ENCODE results near the gene DLST.

The DLST gene

DNA sequence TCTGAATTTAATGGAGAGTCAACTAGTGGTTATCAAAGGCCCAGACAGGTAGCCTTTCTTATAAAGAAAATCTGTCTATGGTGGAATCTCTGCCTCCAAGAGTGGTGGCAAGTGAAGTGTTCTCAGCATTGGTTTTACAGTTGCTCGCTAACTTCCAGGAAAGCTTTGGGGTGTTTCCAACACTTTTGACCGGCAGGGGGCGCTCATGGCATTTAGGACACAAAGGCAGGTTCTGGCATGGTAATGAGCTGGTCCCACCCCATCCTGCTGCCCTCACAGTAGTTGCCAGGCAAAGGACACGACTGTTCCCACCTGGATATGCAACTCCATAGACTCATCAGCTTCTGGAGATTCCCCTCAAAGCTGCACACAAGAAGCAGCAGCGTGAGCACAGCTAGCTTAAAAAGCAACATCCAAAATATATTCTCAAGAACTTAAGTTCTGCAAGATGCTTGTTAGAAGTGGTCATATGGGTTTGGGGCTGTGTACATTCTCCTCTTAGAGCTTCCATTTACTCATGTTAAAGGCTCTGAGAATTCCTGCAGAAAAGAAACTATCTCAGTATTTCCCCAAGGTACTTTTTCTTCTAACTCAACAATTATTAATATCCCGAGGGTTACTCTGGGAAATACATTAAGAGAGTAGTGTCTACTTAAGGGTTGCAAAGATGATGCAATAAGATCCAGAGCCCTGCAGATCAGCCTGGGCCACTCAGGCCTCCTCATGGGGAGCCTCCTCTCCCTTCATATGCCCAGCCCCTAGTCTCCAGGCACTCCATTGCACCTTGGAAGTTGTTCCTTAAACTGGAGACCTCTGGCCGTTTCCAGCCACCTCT lies 20.6 kb upstream of the DLST start:
- peak; percentile 89 for DNase-seq (ENCODE audit: low spot score)

DNA sequence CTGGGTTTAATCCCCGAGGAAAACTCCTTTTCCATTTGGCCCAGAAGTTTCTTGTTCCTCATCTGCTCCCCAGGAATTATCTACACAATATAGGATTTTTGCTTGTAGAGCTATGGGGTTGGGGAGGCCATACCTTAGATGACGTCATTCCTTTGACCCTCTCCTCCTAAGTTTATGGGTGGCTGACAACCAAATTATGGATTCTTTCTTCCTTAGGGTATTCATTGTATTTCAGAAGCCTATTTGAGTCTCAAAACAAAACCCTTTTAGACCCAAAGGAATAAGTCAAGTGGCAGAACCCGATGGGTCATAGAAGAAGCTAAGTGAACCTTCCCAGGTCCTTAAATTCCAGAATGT lies 20.0 kb upstream of the DLST start:
- no peak for DNase-seq (ENCODE audit: low spot score)

DNA sequence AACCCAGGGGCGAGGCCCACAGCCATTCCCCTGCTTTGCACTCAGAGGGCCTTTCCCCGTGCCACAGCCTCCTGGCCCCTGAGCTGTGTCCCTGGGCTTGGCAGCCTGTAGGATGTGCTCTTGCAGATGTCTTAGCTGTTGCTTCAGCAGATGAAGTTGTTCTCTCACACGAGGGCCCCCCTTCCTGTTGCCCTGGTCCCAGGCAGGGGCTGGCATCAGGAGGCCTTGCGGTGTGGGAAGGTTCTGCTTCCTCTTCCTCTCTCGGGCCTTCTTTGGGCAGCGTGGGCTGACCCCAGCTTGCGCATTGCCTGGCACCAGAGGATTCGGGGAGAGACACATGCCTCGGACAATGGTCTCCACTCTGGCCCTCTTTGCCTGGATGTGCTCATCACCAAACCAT lies 18.4 kb upstream of the DLST start:
- no peak for DNase-seq (ENCODE audit: low spot score)

DNA sequence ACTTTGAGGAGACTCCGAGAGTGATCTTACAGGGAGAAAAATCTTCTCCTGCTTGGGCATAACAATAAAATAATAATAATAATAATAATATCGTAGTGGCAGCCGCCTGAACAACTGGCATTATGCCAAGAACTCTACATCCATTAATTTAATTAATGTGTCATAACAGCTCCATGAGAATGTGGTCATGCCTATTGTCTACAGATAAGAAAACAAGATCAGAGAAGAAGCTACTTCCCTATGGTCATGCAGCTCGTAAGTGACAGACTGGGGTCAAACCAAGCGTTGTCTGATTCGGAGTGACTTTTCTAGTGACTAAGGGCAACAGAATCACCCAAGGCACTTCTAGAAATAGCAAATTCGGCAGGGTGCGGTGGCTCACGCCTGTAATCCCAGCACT lies 17.5 kb upstream of the DLST start:
- no peak for DNase-seq (ENCODE audit: low spot score)

DNA sequence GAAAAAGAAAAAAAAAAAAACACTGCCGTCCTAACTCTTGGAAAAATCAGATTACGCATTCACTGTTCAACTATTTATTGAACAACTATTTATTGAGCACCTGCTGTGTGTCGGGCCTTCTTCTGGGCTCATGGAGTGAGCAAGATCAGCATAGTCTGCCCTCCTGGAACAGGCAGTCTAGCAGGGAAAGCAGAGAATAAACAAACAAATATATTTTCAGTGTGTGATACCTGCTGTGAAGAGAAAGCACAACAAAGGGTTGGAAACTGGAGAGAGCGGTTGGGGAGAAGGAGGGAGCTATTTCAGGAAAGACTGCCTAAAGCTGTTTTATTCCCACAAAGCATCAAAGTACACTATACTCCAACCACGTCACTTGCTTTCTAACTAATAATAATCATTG lies 16.6 kb upstream of the DLST start:
- no peak for DNase-seq (ENCODE audit: low spot score)

DNA sequence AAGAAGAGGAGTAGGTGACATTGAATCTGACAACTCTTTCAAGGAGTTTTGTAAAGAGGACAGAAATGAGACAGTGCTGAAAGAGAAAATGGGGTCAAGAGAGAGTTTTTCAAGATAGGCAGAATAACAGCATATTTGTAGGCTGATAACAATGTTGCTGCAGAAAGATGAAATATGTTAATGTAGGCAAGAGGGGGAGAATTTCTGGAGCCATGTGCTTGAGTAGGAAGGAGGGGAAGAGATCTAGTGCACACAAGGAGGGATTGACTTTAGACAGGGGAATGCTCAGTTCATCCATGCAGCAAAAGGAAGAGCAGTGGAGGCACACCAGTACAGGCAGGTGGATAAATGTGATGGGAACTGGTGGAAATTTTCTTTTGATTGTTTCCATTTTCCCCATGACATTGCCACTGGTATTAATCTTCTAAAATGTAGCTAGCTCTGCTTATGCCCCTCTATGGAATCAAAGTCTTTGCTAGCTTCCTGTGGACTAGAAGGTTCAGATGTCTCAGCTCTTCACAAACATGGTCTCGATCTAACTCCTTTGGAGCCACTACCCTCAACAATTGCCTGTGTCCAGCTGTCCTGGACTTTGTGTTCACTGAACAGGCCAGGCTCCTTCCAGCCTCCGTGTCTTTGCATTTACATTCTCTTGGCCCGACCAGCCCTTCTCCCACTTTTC lies 14.9 kb upstream of the DLST start:
- no peak for DNase-seq (ENCODE audit: low spot score)

DNA sequence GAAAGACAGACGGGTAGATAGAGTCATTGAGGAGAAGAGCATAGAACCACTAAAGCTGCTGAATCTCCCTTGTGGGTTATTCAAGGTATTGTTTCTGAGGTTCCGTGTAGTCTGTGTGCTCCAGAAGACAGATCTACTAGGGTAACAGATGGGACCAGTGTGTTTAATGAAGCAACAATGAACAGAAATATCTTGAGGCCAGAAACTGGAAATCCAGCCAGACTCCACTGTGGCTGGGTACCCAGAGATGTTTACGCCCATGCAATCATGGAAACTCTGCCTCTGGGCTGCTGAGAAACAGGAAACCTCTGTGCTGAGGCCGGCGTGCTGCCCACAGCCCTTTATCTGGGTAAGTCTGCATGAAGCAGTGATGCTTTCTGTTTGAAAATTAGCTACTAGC lies 14.0 kb upstream of the DLST start:
- DNase-seq (ENCODE audit: low spot score): no peak

DNA sequence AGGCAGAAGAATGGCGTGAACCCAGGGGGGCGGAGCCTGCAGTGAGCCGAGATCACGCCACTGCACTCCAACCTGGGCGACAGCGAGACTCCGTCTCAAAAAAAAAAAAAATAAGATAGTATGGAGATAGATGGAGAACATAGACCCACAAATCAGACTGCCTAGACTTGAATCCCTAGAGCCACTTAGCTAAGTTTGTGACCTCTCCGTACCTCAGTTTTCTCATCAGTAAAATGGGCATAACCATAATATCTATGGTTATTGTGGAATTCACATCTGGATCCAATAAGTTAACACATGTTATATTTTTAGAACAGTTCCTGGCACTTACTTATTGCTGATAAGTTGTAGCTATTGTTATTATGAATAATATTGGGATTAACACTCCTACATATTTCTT lies 13.0 kb upstream of the DLST start:
- no peak for DNase-seq (ENCODE audit: low spot score)

DNA sequence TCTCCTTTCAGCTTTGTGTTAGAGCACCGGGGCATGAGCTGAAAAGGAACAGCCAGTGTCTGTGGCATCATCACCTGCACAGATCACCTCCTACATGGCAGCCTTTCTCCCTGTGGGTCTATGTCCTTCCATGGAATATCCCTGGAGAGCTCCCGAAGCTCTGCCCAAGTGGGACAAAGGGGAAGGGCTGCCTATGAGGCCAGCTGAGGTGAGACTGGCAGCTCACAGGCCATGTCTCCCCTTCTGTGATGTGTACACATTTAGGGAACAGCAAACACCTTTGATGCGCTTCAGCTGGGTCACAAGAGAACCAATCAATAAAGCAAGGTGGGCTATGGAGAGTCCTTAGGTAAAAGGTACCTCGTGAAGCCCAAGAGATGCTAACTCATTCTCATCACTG lies 9.9 kb upstream of the DLST start:
- no peak for DNase-seq (ENCODE audit: low spot score)

DNA sequence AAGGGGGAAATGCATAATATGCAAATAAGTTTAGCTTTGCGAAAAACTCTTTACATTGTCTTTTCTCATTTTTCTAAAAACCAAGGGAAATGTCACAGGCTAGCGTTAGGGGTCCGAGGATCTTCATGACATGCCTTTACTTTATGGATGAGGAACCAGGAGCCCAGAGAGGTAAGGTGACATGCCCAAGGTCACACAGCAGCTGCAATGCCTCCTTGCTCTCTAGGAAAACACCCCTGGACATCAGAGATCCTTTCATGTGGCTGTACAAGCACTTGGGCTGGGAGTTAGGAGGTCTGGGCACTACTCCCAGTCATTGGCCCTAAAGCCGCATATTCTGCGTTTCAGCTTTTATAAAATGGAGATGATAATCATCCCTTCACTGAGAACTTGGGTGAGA lies 6.5 kb upstream of the DLST start:
- no peak for DNase-seq (ENCODE audit: low spot score)

DNA sequence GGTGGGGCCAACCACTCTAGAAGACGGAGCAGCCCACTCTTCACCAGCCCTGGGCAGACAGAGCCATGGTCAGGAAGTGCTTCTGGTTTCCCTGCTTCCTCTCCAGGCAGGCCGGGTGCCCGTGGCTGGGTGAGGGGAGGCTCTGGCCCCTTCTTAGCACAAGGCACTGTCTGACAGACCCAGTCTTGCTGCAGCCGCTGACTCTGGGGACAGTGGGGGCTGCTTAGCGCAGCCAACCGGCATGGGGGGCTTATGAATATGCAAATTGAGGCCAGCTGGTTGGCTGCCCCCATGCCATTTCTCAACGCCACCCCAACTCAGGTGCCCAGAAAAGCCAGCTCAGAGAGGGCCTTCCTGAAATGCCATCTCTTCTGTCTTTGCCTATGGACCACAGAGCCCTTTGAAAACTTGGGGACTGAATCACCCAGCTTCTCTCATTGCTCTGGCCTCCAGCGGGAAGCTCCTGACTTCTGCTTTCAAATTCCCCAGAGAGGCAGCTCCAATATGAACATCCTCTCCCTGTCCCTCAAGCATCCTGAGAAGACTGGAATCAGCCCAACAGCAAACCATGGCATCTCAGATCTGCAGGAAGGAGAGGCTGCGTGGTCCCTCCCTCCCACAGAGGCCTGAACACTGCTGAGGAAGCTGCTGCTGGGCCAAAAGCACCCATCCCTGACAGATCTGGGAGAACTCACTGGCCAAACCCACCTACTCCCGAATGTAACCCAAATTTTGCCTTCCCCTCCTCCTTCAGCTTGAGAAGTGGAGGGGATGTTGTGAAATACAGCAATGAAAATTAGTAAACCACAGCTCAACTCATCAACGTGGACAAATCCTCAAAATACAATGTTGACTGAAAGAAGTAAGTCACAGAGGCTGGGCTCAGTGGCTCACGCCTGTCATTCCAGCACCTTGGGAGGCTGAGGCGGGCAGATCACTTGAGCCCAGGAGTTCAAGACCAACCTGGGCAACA lies 5.5 kb upstream of the DLST start, which contains the start of gene PROX2:
PROX2 (minus strand) TSS at position 205 of the 973 bp plus-strand sequence. CDS start 12,311 bp downstream, outside the sequence.
- no peak for DNase-seq (ENCODE audit: low spot score)

DNA sequence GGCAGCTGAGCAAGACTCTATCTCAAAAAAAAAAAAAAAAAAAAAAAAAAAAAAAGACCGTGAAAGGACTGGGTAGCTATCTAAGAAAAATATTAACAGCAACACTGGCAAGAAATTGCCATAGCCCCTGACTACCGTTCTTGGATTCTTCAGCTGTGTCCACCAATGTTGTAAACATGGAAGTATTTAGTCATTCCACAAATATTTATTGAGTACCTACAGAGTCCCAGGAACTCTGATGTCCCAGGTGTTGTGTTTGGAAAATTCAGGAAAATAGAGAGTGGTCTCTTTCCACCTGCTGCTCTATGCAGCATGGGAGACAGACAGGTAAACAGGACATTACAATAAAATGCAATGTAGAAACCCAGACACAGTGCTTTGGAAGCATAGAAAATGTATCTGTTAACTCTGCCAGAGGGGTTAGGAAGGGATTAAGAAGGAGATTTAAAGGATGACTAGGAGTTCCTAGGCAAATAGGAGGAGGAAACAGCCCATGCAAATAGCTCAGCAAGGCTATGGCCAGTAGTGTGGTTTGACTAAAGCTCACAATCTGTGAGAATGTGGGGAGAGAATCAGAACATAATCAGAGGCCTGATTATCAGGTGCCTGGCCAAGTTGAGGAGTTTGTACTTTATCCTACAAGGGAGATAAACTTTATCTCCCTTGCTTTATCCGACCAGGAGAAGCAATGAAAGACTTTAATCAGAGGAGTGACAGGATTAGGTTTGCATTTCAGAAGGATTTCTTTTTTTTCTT lies 2.1 kb upstream of the DLST start:
- no peak for DNase-seq (ENCODE audit: low spot score)

DNA sequence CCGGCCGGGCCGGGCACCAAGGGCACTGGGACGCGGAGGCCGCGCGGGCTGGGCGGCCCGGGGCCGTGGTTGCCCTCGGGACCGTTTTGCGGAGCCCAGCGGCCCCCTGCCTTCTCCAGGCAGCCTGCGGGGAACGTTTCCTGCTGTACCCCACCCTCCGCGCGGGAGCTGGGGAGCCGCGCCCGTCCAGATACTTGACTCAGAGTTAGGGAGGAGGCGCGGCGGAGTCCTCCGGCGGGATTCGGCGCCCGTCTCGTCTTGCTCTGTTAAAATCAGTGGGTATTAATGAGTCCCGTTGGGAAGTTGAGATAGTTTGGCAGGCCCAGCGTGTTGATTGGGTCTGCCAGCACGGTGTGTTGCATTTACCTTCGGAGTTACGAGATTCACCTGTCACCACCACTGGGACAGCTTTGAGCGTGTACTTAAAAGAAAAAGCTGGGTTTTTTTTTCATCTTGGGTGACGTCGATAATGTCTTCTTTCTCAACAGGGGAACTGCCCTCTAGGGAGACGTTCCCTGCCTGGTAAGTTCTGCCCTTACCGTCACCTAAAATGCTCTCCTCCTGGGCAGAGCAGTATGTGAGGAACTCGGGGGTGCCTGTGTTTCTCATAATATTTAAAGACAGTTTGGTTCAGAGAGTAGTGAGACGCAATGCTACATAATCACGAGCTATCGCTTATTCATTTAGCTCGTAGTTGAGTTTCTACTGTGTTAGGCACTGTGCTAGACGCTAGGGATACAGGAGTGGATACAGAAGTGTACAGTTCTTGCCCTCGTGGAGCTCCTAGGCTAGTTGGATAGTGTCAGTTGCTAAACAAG lies 596 bp downstream of the DLST start:
- peak; percentile 70 for DNase-seq (ENCODE audit: low spot score)

DNA sequence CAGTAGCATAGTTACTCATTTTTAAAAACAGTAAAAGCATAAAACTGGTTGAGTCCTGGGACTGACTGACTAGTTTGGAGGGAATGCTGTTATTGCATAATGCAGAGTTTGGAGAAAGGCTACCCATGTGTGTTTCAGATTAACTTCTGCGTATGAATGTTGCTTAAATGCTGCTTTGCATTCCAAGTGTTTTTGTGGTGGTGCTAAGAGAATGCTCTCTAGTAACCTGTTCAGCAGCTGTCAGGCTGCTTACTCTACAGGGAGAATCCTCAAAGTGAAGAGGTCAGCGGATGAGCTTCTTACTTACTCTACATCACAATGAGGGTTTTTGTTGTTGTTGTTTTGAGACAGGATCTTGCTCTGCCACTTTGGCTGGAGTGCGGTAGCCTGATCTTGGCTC lies 4.3 kb downstream of the DLST start:
- no peak for DNase-seq (ENCODE audit: low spot score)

DNA sequence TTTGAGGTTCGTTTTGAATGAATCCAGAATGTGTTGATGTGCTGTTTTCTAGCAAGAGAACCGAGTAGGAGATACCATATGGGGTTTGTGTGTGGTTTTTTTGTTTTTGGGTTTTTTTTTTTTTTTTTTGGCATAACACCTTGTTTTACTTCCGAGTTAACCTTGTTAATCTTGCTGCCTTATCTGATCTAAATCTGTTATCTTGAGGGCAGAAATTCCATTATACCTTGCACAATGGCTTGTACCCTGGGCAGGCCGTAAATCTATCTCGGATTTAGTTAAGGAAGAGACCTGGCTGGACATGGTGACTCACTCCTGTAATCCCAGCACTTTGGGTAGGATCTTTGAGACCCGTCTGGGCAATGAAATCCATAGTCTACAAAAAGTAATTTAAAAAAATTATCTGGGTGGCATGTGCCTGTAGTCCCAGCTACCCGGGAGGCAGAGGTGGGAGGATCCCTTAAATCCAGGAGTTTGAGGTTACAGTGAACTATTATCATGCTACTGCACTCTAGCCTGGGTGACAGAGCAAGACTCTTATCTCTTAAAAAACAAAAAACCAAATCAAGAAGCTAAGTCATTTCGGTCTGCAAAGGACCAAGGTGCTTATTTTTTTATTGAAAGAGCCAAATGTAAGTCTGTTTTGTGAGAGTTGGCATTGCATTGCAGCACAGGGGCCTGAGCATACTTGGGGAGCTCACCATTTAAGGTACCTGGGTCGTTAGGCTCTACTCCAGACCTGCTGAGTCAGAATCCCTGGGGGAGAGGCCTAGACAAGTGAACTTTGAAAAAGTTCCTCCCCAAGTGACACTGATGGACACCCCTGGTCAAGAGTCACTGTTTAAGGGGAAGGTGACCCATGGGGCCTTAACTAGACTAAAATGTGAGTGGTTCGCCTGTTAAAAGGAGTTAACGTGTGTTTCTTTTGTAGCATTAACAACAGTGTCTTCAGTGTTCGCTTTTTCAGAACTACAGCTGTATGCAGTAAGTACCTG lies 6.7 kb downstream of the DLST start:
- DNase-seq (ENCODE audit: low spot score): peak; percentile 57

DNA sequence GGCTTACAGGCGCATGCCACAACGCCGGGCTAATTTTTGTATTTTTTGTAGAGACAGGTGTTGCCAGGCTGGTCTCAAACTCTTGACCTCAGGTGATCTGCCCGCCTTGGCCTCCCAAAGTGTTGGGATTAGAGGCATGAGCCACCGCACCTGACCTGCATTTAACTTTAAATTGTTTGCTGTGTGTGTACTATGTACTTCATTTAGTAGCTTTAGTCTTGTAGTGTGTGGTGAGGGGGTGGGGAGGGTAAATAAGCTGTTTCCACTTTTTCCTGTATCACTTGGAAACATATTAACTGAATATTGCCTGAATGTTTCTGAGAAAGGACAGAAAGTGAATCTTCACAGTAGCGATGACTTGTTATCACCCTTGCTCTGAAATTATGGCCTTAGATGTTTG lies 8.5 kb downstream of the DLST start:
- DNase-seq (ENCODE audit: low spot score): no peak

DNA sequence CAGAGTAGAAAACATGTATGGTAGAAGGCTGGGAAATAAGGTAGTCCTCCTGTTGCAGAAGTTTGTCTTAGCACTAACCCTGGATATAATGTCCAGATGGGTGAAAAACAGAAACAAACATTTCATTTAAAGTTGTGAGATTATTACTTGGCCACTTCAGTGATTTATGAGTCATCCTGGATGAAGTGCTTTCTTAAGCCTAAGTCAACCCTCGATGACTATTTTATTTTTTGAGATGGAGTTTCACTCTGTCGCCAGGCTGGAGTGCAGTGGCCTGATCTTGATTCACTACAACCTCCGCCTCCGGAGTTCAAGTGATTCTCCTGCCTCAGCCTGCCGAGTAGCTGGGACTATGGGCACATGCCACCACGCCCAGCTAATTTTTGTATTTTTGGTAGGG lies 10.2 kb downstream of the DLST start:
- no peak for DNase-seq (ENCODE audit: low spot score)

DNA sequence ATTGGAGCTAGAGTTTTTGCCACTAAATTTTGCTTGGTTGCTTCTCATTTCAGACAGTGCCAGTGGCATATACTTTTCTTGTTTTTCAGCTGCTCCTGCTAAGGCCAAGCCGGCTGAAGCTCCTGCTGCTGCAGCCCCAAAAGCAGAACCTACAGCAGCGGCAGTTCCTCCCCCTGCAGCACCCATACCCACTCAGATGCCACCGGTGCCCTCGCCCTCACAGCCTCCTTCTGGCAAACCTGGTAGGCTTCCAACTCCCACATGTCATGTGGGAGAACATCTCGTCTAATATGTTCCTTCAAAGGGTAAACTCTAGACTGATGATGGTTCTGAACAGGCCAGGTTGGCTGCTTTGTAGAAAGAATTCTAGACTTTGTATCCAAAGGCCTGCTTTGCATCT lies 11.0 kb downstream of the DLST start:
- DNase-seq (ENCODE audit: low spot score): no peak

DNA sequence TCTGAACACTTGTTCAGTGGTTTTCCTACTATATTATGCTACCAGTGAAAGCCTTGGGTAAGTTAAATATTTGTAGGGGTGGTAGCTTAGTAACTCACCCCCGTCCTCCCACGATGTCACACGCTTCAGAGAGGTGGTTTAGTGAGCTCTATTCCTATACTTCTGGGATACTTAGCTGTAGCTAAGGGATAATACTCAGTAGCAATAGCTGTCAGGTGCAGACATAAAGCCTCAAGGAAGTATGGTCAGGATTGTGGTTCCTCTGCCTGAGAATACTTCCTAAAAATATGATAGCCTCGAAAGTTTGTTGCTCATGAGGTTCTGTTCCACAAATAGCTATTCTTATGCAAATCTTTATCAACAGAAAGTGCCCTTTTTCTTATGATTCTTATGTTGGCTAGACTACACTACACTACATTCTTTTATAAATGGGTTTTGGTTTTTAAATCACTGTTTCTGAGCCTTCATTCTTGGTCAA lies 11.9 kb downstream of the DLST start:
- DNase-seq (ENCODE audit: low spot score): no peak

DNA sequence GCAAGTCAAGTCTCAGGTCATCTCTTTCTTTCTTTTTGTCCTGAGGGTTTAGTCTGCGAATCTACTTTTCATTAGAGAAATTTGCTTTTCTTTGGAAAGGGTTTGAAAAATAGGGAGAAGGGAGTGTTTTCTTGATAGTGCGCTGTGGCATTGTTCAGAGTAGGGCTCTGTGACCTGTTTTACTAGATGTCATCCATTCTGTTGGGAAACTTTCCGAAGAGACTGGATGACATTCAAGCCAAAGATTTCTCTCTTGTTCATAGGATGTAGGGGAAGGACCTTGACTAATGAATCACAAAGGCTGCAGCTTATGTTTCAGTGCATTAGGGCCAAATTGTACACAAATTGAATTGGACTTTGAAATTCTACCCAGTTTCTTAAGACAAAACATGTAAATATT lies 14.7 kb downstream of the DLST start:
- DNase-seq (ENCODE audit: low spot score): no peak
